Neural cell (in vitro differentiated cells): ENCODE results near the gene ZNF483.

Experiments
- EZH2 ChIP-seq: fragments of 200-600, 300-800 bp; shearing (Covaris generic), sonication (generic); IDR thresholded peaks from 2 replicates; pipeline ENCODE4 v1.6.1; 2014; ENCODE audit warnings: antibody characterized with exemption, low read length, borderline replicate concordance, mild to moderate bottlenecking; ENCODE audit not compliant: insufficient read depth, poor library complexity, severe bottlenecking
- TAF1 ChIP-seq: IDR thresholded peaks from 2 replicates; pipeline ENCODE4 v1.6.1; 2012; ENCODE audit warnings: low read depth
- TF ChIP-seq, protein P1 (sequence below): fragments of 450-650 bp; IDR thresholded peaks from 2 replicates; pipeline ENCODE4 v1.5.1; 2014; ENCODE audit warnings: antibody characterized with exemption, mild to moderate bottlenecking, moderate library complexity; ENCODE audit not compliant: poor library complexity, severe bottlenecking

GRCh38 chr9:111548623-111549022, 23.6 kb downstream of the ZNF483 start:
- TF ChIP-seq, protein P1, sequence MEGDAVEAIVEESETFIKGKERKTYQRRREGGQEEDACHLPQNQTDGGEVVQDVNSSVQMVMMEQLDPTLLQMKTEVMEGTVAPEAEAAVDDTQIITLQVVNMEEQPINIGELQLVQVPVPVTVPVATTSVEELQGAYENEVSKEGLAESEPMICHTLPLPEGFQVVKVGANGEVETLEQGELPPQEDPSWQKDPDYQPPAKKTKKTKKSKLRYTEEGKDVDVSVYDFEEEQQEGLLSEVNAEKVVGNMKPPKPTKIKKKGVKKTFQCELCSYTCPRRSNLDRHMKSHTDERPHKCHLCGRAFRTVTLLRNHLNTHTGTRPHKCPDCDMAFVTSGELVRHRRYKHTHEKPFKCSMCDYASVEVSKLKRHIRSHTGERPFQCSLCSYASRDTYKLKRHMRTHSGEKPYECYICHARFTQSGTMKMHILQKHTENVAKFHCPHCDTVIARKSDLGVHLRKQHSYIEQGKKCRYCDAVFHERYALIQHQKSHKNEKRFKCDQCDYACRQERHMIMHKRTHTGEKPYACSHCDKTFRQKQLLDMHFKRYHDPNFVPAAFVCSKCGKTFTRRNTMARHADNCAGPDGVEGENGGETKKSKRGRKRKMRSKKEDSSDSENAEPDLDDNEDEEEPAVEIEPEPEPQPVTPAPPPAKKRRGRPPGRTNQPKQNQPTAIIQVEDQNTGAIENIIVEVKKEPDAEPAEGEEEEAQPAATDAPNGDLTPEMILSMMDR: no peak
- no peak for TF ChIP-seq TAF1
- no peak for TF ChIP-seq EZH2
